Neural progenitor cell (in vitro differentiated cells): ENCODE measurements around the gene OGDH.

Experiments used
- CTCF ChIP-seq: fragments of 200-600 bp; sonication (generic); IDR thresholded peaks from 2 replicates; pipeline ENCODE4 v1.5.1; 2017; ENCODE audit warnings: antibody characterized with exemption, mild to moderate bottlenecking
- EZH2phosphoT487 ChIP-seq: fragments of 200-600 bp; sonication (generic); IDR thresholded peaks from 2 replicates; pipeline ENCODE4 v1.6.1; 2017; ENCODE audit warnings: antibody characterized with exemption

GRCh38 chr7:44740055-44740454, 133.6 kb downstream of the OGDH start:
- no peak for TF ChIP-seq CTCF
- TF ChIP-seq EZH2phosphoT487 = no peak
